ENCODE measurements around the gene H19.

The H19 gene

GRCh38 chr11:1947592-1948237 lies 49.9 kb downstream of the H19 start:
- no peak overlapping the region for H3K9ac ChIP-seq (ENCODE audit: low read depth, low read length)
- no peaks in the 10 kb centered on the region for H3K36me3 ChIP-seq (ENCODE audit: insufficient read depth, low read length)
- H3K9me3 ChIP-seq (ENCODE audit: control insufficient read depth, insufficient read depth, low read length): no peaks in the 10 kb centered on the region
- H3K4me1 ChIP-seq (ENCODE audit: insufficient read depth, low read length): no peaks in the 10 kb centered on the region

GRCh38 chr11:1946812-1947484 lies 50.7 kb downstream of the H19 start, which contains the start of gene MRPL23:
MRPL23 (plus strand) TSS chr11:1947332; CDS start chr11:1947363, 31 bp downstream.
- Histone ChIP-seq H3K9me3 (ENCODE audit: control insufficient read depth, insufficient read depth, low read length) (no peaks in the 10 kb centered on the region), H3K36me3 (ENCODE audit: insufficient read depth, low read length) (no peaks in the 10 kb centered on the region), H3K9ac (ENCODE audit: low read depth, low read length) (no peak within 1 kb of the TSS), H3K4me1 (ENCODE audit: insufficient read depth, low read length) (no peaks in the 10 kb centered on the region)

All from ES-I3 (cell line).